Measurements from ENCODE around the gene CCNT2. TPM values are rescaled to one million over a fixed set of nuclear protein-coding genes. Genes with fewer than 3 reads are reported as not detected.

Gene CCNT2
- total RNA-seq, 1 experiment from 2014 or later, result 18.9 TPM

GRCh38 chr2:134946073-134946472 lies 27.5 kb downstream of the CCNT2 start:
- Histone ChIP-seq H3K36me3 (ENCODE audit: low read depth, low read length) (peaks cover 70% of the 10 kb centered on the region), H3K79me2 (ENCODE audit: low read length) (no peaks in the 10 kb centered on the region), H3K4me2 (ENCODE audit: low read length) (no peak overlapping the region), H3K4me3 (ENCODE audit: low read length) (no peak overlapping the region), H3K27ac (ENCODE audit: low read length) (no peak overlapping the region), H4K20me1 (ENCODE audit: low read length) (0 out of 2 replicates have a peak, but pooled peaks cover 3% of the 10 kb centered on the region), H3K4me1 (ENCODE audit: insufficient read depth, low read length) (no peaks in the 10 kb centered on the region), H3K9me2 (replicated peaks; ENCODE audit: low read length) (no peaks in the 10 kb centered on the region), H3K27me3 (ENCODE audit: low read length) (no peaks in the 10 kb centered on the region), H3F3A (ENCODE audit: low read length, unreplicated experiment) (no peaks in the 10 kb centered on the region), H3K9me3 (ENCODE audit: low read length) (no peaks in the 10 kb centered on the region), H3K9ac (ENCODE audit: low read length) (no peak overlapping the region), H2AFZ (ENCODE audit: low read length) (no peak overlapping the region)
- ChIA-PET POLR2A (ENCODE audit: unreplicated experiment) (no interaction called here), CTCF (no interaction called here)
- ATAC-seq (no peak), DNase-seq (no peak)
- BruUV-seq (replicated peaks), result no TSS peak
- TF ChIP-seq EZH2 (IDR thresholded peaks at IDR 0.05; ENCODE audit: low read length, unreplicated experiment) (no peak), EZH2phosphoT487 (IDR thresholded peaks at IDR 0.05; ENCODE audit: borderline replicate concordance, low read length) (no peak)
- TF ChIP-seq, protein P1, sequence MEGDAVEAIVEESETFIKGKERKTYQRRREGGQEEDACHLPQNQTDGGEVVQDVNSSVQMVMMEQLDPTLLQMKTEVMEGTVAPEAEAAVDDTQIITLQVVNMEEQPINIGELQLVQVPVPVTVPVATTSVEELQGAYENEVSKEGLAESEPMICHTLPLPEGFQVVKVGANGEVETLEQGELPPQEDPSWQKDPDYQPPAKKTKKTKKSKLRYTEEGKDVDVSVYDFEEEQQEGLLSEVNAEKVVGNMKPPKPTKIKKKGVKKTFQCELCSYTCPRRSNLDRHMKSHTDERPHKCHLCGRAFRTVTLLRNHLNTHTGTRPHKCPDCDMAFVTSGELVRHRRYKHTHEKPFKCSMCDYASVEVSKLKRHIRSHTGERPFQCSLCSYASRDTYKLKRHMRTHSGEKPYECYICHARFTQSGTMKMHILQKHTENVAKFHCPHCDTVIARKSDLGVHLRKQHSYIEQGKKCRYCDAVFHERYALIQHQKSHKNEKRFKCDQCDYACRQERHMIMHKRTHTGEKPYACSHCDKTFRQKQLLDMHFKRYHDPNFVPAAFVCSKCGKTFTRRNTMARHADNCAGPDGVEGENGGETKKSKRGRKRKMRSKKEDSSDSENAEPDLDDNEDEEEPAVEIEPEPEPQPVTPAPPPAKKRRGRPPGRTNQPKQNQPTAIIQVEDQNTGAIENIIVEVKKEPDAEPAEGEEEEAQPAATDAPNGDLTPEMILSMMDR (conservative IDR thresholded peaks at IDR 0.05; ENCODE audit: low read depth, low read length), result no peak
- intact Hi-C loops (cut with micrococcal nuclease), result no loop called here

DNA sequence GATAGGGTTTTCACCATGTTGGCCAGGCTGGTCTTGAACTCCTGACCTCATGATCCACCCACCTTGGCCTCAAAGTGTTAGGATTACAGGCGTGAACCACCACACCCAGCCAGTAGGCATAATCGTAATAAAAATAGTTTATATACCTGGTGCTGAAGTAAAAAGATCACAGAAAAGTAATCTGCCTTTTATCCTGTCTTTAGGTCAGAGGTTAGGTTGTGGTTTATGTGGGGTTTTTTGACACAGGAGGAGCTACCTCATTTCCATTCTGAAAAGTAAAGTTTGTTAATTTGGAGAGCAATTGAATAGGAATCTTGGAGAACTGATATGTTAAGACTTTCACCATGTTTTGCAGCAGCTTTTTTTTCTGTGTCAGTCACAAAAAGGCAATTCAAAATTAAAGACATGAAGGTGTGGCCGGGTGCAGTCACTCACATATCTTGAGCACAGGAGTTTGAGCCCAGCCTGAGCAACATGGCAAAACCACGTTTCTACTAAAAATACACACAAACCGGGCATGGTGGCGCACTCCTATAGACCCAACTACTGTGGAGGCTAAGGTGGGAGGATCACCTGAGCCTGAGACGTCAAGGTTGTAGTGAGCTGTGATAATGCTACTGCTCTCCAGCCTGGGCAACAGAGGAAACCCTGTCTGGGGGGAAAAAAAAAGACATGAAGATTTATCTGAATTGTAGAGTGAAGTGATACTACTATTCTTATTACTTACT lies 31.5 kb downstream of the CCNT2 start:
- no peak for ATAC-seq
- H3K4me1 ChIP-seq (ENCODE audit: insufficient read depth, low read length), result no peaks in the 10 kb centered on the region
- 0 out of 2 replicates have a peak, but pooled peaks cover 3% of the 10 kb centered on the region for H4K20me1 ChIP-seq (ENCODE audit: low read length)
- no peak for DNase-seq
- no peaks in the 10 kb centered on the region for H3F3A ChIP-seq (ENCODE audit: low read length, unreplicated experiment)
- POLR2A ChIA-PET (ENCODE audit: unreplicated experiment), result no interaction called here
- intact Hi-C loops (cut with micrococcal nuclease), result no loop called here
- H2AFZ ChIP-seq (ENCODE audit: low read length), result no peak overlapping the region
- peaks cover 65% of the 10 kb centered on the region for H3K36me3 ChIP-seq (ENCODE audit: low read depth, low read length)
- H3K9ac ChIP-seq (ENCODE audit: low read length), result no peak overlapping the region
- TF ChIP-seq EZH2 (IDR thresholded peaks at IDR 0.05; ENCODE audit: low read length, unreplicated experiment) (no peak), EZH2phosphoT487 (IDR thresholded peaks at IDR 0.05; ENCODE audit: borderline replicate concordance, low read length) (no peak)
- TF ChIP-seq, protein P1 (conservative IDR thresholded peaks at IDR 0.05; ENCODE audit: low read depth, low read length), result no peak
- no peaks in the 10 kb centered on the region for H3K9me2 ChIP-seq (replicated peaks; ENCODE audit: low read length)
- no peaks in the 10 kb centered on the region for H3K27me3 ChIP-seq (ENCODE audit: low read length)
- H3K79me2 ChIP-seq (ENCODE audit: low read length), result no peaks in the 10 kb centered on the region
- H3K4me2 ChIP-seq (ENCODE audit: low read length), result no peak overlapping the region
- BruUV-seq (replicated peaks), result no TSS peak
- CTCF ChIA-PET, result no interaction called here
- H3K9me3 ChIP-seq (ENCODE audit: low read length), result no peaks in the 10 kb centered on the region
- no peak overlapping the region for H3K27ac ChIP-seq (ENCODE audit: low read length)
- no peak overlapping the region for H3K4me3 ChIP-seq (ENCODE audit: low read length)

DNA sequence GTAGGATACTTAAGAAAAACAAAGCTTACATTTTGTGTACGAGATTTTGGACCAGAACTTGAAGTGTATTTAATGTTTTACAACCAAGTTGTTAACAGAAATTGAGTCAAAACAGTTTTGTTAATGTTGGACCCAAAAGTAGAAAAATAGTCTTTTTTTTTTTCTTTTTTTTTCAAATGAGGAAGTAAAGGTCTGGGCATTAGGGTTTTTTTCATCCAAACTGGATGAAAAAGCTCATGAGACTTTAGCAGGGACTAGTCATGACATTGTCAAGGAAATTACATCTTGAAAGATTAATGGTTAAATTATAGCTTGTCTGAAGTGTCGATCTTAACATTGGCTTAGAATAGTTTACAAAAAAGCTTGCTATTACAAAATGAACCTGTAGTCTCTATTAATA lies 32.3 kb downstream of the CCNT2 start:
- Histone ChIP-seq H3K79me2 (ENCODE audit: low read length) (no peaks in the 10 kb centered on the region), H3K9ac (ENCODE audit: low read length) (no peak overlapping the region), H3K4me3 (ENCODE audit: low read length) (no peak overlapping the region), H3K4me1 (ENCODE audit: insufficient read depth, low read length) (no peaks in the 10 kb centered on the region), H3K4me2 (ENCODE audit: low read length) (no peak overlapping the region), H3K9me3 (ENCODE audit: low read length) (no peaks in the 10 kb centered on the region), H2AFZ (ENCODE audit: low read length) (no peak overlapping the region), H3K27ac (ENCODE audit: low read length) (no peak overlapping the region), H4K20me1 (ENCODE audit: low read length) (0 out of 2 replicates have a peak, but pooled peaks cover 3% of the 10 kb centered on the region), H3K9me2 (replicated peaks; ENCODE audit: low read length) (no peaks in the 10 kb centered on the region), H3K27me3 (ENCODE audit: low read length) (no peaks in the 10 kb centered on the region), H3F3A (ENCODE audit: low read length, unreplicated experiment) (no peaks in the 10 kb centered on the region), H3K36me3 (ENCODE audit: low read depth, low read length) (peaks cover 71% of the 10 kb centered on the region)
- POLR2A ChIA-PET (ENCODE audit: unreplicated experiment), result no interaction called here
- ATAC-seq, result no peak
- TF ChIP-seq EZH2phosphoT487 (IDR thresholded peaks at IDR 0.05; ENCODE audit: borderline replicate concordance, low read length) (no peak), EZH2 (IDR thresholded peaks at IDR 0.05; ENCODE audit: low read length, unreplicated experiment) (no peak)
- TF ChIP-seq, protein P1 (conservative IDR thresholded peaks at IDR 0.05; ENCODE audit: low read depth, low read length), result no peak
- BruUV-seq (replicated peaks), result no TSS peak
- no peak for DNase-seq
- CTCF ChIA-PET, result no interaction called here
- intact Hi-C loops (cut with micrococcal nuclease), result no loop called here

Data from PC-3 (cell line).